IMR-90 (cell line): ENCODE data around the gene RPTOR. TPM values are rescaled to one million over a fixed set of nuclear protein-coding genes. Genes with fewer than 3 reads are reported as not detected.

Experiments used
- ATAC-seq: fragments of 200-7000 bp; cut with Tn5 transposase; 2 replicates; pipeline ENCODE4 v1.9.1; 2020; ENCODE audit warnings: low read depth, mild to moderate bottlenecking, moderate library complexity
- BruUV-seq: library from RNA; stranded (reverse); fragments of 400-500 nt; replicated peaks from 2 replicates; lab custom pipeline; 2021; lab: Mats Ljungman, UMichigan
- CTCF ChIA-PET: fragments of 300-600 bp; formaldehyde crosslinking; extraction: SDS; loops from one replicate; lab custom pipeline; 2021; ENCODE audit warnings: antibody characterized with exemption; lab: Yijun Ruan, JAX
- POLR2A ChIA-PET: fragments of 300-600 bp; sonication (Branson Sonifier 250); formaldehyde crosslinking; loops from one replicate; lab custom pipeline; 2022; ENCODE audit warnings: antibody characterized with exemption; ENCODE audit not compliant: unreplicated experiment; lab: Charles Lee
- DNase-seq: peaks from one replicate; pipeline ENCODE4 v3.0.0; 2013
- H2AFZ ChIP-seq: replicated peaks from 2 replicates; pipeline ENCODE3; 2013; ENCODE audit warnings: low read length, mild to moderate bottlenecking; ENCODE audit not compliant: poor library complexity
- H2AK5ac ChIP-seq: 2 replicates; pipeline ENCODE4 v1.6.1; 2013; ENCODE audit warnings: low read depth, low read length, inconsistent platforms
- H2AK9ac ChIP-seq: replicated peaks from 2 replicates; pipeline ENCODE3; 2013; ENCODE audit warnings: mild to moderate bottlenecking, low read depth, low read length, moderate library complexity; ENCODE audit not compliant: poor library complexity
- H2BK120ac ChIP-seq: 2 replicates; pipeline ENCODE4 v1.6.1; 2013; ENCODE audit warnings: low read depth, low read length, inconsistent platforms
- H2BK15ac ChIP-seq: 3 replicates; pipeline ENCODE4 v1.6.1; 2013; ENCODE audit warnings: low read depth, low read length, inconsistent platforms
- H2BK20ac ChIP-seq: 2 replicates; pipeline ENCODE4 v1.6.1; 2013; ENCODE audit warnings: low read depth, mild to moderate bottlenecking, inconsistent platforms, low read length, moderate library complexity
- H2BK5ac ChIP-seq: 2 replicates; pipeline ENCODE4 v1.6.1; 2013; ENCODE audit warnings: mild to moderate bottlenecking, low read depth, low read length, inconsistent platforms; ENCODE audit not compliant: poor library complexity, severe bottlenecking
- H3K14ac ChIP-seq: replicated peaks from 2 replicates; pipeline ENCODE4 v1.6.1; 2013; ENCODE audit warnings: low read depth, low read length, inconsistent platforms
- H3K18ac ChIP-seq: 2 replicates; pipeline ENCODE4 v1.6.1; 2013; ENCODE audit warnings: low read depth, low read length, control low read depth
- H3K23ac ChIP-seq: 2 replicates; pipeline ENCODE4 v1.6.1; 2013; ENCODE audit warnings: low read depth, low read length, inconsistent platforms
- H3K27ac ChIP-seq: 2 replicates; pipeline ENCODE4 v1.5.1; 2013; ENCODE audit warnings: mild to moderate bottlenecking, control low read depth, low read length; ENCODE audit not compliant: insufficient read depth
- H3K27me3 ChIP-seq: 2 replicates; pipeline ENCODE4 v1.6.1; 2013; ENCODE audit warnings: low read length; ENCODE audit not compliant: control insufficient read depth, insufficient read depth
- H3K36me3 ChIP-seq: 2 replicates; pipeline ENCODE4 v1.6.1; 2013; ENCODE audit warnings: low read length, mixed read lengths; ENCODE audit not compliant: control insufficient read depth, insufficient read depth
- H3K4ac ChIP-seq: 2 replicates; pipeline ENCODE4 v1.6.1; 2013; ENCODE audit warnings: low read depth, low read length, inconsistent platforms
- H3K4me1 ChIP-seq: 2 replicates; pipeline ENCODE4 v1.6.1; 2013; ENCODE audit warnings: low read length, mixed read lengths; ENCODE audit not compliant: control insufficient read depth, insufficient read depth
- H3K4me2 ChIP-seq: 2 replicates; pipeline ENCODE4 v1.6.1; 2013; ENCODE audit warnings: low read depth, mild to moderate bottlenecking, control low read depth, low read length, moderate library complexity
- H3K4me3 ChIP-seq: 2 replicates; pipeline ENCODE4 v1.5.1; 2013; ENCODE audit warnings: low read depth, mild to moderate bottlenecking, control low read depth, low read length, moderate library complexity; ENCODE audit not compliant: insufficient read depth
- H3K56ac ChIP-seq: 2 replicates; pipeline ENCODE4 v1.6.1; 2013; ENCODE audit warnings: low read length, inconsistent platforms; ENCODE audit not compliant: insufficient read depth; ENCODE audit errors: extremely low read depth
- H3K79me1 ChIP-seq, 2 experiments: 2 replicates each; pipeline ENCODE4 v1.6.1; 2013; ENCODE audit warnings: low read length in 2 of 2, inconsistent platforms in 1 of 2, low read depth in 1 of 2
- H3K9ac ChIP-seq: 2 replicates; pipeline ENCODE4 v1.6.1; 2013; ENCODE audit warnings: low read depth, low read length, control low read depth
- H3K9me1 ChIP-seq: 2 replicates; pipeline ENCODE4 v1.6.1; 2013; ENCODE audit warnings: low read length, inconsistent platforms; ENCODE audit not compliant: insufficient read depth
- H3K9me3 ChIP-seq: 2 replicates; pipeline ENCODE4 v1.6.1; 2013; ENCODE audit warnings: low read length; ENCODE audit not compliant: control insufficient read depth, insufficient read depth
- H4K20me1 ChIP-seq: 2 replicates; pipeline ENCODE4 v1.6.1; 2013; ENCODE audit warnings: low read length, inconsistent platforms; ENCODE audit not compliant: insufficient read depth
- H4K5ac ChIP-seq: 2 replicates; pipeline ENCODE4 v1.6.1; 2013; ENCODE audit warnings: mild to moderate bottlenecking, low read depth, low read length, control low read depth
- H4K8ac ChIP-seq, 2 experiments: 2 replicates each; pipeline ENCODE4 v1.6.1; 2013; ENCODE audit warnings: low read depth in 2 of 2, low read length in 2 of 2, control low read depth in 1 of 2, inconsistent platforms in 1 of 2
- H4K91ac ChIP-seq: 2 replicates; pipeline ENCODE4 v1.6.1; 2013; ENCODE audit warnings: low read depth, low read length, inconsistent platforms; ENCODE audit not compliant: insufficient read depth
- CEBPB ChIP-seq: IDR thresholded peaks from 2 replicates; pipeline ENCODE4 v1.6.1; 2012; ENCODE audit warnings: low read depth, low read length, improper control_type of control experiment
- ELK1 ChIP-seq: fragments of 150-350 bp; IDR thresholded peaks from 2 replicates; pipeline ENCODE4 v1.6.1; 2016; ENCODE audit warnings: low read depth, mild to moderate bottlenecking, low read length, moderate library complexity, borderline replicate concordance
- MAZ ChIP-seq: IDR thresholded peaks from 2 replicates; pipeline ENCODE4 v1.6.1; 2012; ENCODE audit warnings: low read depth, mild to moderate bottlenecking, low read length, improper control_type of control experiment, moderate library complexity, borderline replicate concordance
- MXI1 ChIP-seq: IDR thresholded peaks from 2 replicates; pipeline ENCODE4 v1.6.1; 2012; ENCODE audit warnings: low read depth, mild to moderate bottlenecking, low read length, moderate library complexity, borderline replicate concordance
- NFE2L2 ChIP-seq: fragments of 150-350 bp; IDR thresholded peaks from 2 replicates; pipeline ENCODE4 v1.6.1; 2016; ENCODE audit warnings: low read depth, mild to moderate bottlenecking, low read length
- RAD21 ChIP-seq: IDR thresholded peaks from 2 replicates; pipeline ENCODE4 v1.6.1; 2012; ENCODE audit warnings: low read length, improper control_type of control experiment
- RCOR1 ChIP-seq: IDR thresholded peaks from 2 replicates; pipeline ENCODE4 v1.6.1; 2012; ENCODE audit warnings: mild to moderate bottlenecking, low read length, improper control_type of control experiment; ENCODE audit not compliant: insufficient replicate concordance
- RFX5 ChIP-seq: IDR thresholded peaks from 2 replicates; pipeline ENCODE4 v1.8.0; 2012; ENCODE audit warnings: low read depth, mild to moderate bottlenecking, low read length, moderate library complexity
- SMC3 ChIP-seq: fragments of 150-350 bp; IDR thresholded peaks from 2 replicates; pipeline ENCODE4 v1.6.1; 2016; ENCODE audit warnings: low read depth, mild to moderate bottlenecking, antibody characterized with exemption, low read length, moderate library complexity
- USF2 ChIP-seq: fragments of 150-350 bp; IDR thresholded peaks from 2 replicates; pipeline ENCODE4 v1.6.1; 2017; ENCODE audit warnings: mild to moderate bottlenecking, antibody characterized with exemption, low read length, low read depth
- WGBS, 2 experiments: methylation state at CpG; one replicate each; pipeline versions ENCODE4 v1.1.5 to v1.1.7; 2013; ENCODE audit warnings: missing lambda C conversion rate in 2 of 2; ENCODE audit not compliant: insufficient read length in 1 of 2; ENCODE audit errors: extremely low coverage in 2 of 2; 5-methylcytosine and 5-hydroxymethylcytosine counted together
- dilution Hi-C: fragments of 300-500 bp; cut with HindIII; formaldehyde crosslinking; loops from one replicate; pipeline ENCODE4 v1.14.3; 2018; ENCODE audit warnings: low sequenced_read_pairs; ENCODE audit not compliant: unreplicated experiment
- in situ Hi-C: fragments of 300-500 bp; cut with MboI; formaldehyde crosslinking; loops from 3 replicates; pipeline ENCODE4 v1.14.3; 2019; ENCODE audit warnings: low sequenced_read_pairs, inconsistent platforms, mixed read lengths
- intact Hi-C: fragments of 100-400 bp; cut with micrococcal nuclease; formaldehyde crosslinking; loops from 2 replicates; pipeline ENCODE4 v1.10.0; 2022
- polyA plus RNA-seq, 3 experiments: library from polyadenylated mRNA; depleted of rRNA; stranded (reverse); fragments of >200 nt; gene quantifications; 2 replicates each; pipeline ENCODE4 v1.2.3, GENCODE V29; 2012; ENCODE audit warnings: low replicate concordance in 1 of 3
- total RNA-seq: library from RNA; depleted of rRNA; stranded (reverse); fragments of >200 nt; gene quantifications from 2 replicates; pipeline ENCODE4 v1.2.3, GENCODE V29; 2012

The RPTOR gene
- total and polyA plus RNA-seq, 2 of the 4 experiments (the other 2 are of a cell fraction), result 10.8 to 14.7 TPM

- Histone ChIP-seq H3K4me1 (peaks cover 20% of the 10 kb centered on the region), H3K4me2 (no peak overlapping the region), H2BK20ac (no peak overlapping the region), H3K4me3 (no peak overlapping the region), H3K9ac (no peak overlapping the region), H3K9me3 (no peaks in the 10 kb centered on the region), H3K23ac (no peak overlapping the region), H3K27me3 (no peaks in the 10 kb centered on the region), H4K20me1 (peaks cover 7% of the 10 kb centered on the region), H4K91ac (no peak overlapping the region), H2BK120ac (no peak overlapping the region), H4K5ac (no peak overlapping the region), H4K8ac (no peak overlapping the region), H3K9me1 (peaks cover 14% of the 10 kb centered on the region), H2AK5ac (no peak overlapping the region), H2AK9ac (no peak overlapping the region), H2AFZ (no peak overlapping the region), H3K56ac (no peak overlapping the region), H3K4ac (no peak overlapping the region), H3K79me1 (peaks cover 37 to 82% of the 10 kb centered on the region in 2 experiments), H3K36me3 (no peaks in the 10 kb centered on the region), H2BK5ac (no peak overlapping the region), H3K18ac (no peak overlapping the region), H3K27ac (no peak overlapping the region), H3K14ac (no peak overlapping the region), H2BK15ac (no peak overlapping the region)
- DNase-seq (no peak), ATAC-seq (no peak)
- TF ChIP-seq MAZ (no peak), NFE2L2 (no peak), RCOR1 (no peak), CEBPB (no peak), USF2 (no peak), RFX5 (no peak), MXI1 (no peak), RAD21 (no peak), ELK1 (no peak), SMC3 (no peak)
- POLR2A ChIA-PET, result no interaction called here
- no TSS peak for BruUV-seq
- in situ Hi-C loops (no loop called here), dilution Hi-C loops (no loop called here), intact Hi-C loops (no loop called here)
- CTCF ChIA-PET, result no interaction called here
- 74% methylated on average over 7 of the region's 18 CpGs; no CpG with 5 or more reads in 1 of the 2 experiments for WGBS, 2 experiments
Observed at GRCh38 chr17:80702315-80703141, 157.9 kb downstream of the RPTOR start.
